IMR-90 (cell line): Measurements from ENCODE around the gene MLLT3. TPM values are rescaled to one million over a fixed set of nuclear protein-coding genes. Genes with fewer than 3 reads are reported as not detected.

Source experiments
- ATAC-seq: fragments of 200-7000 bp; cut with Tn5 transposase; 2 replicates; pipeline ENCODE4 v1.9.1; 2020; ENCODE audit warnings: low read depth, mild to moderate bottlenecking, moderate library complexity
- BruUV-seq: library from RNA; stranded (reverse); fragments of 400-500 nt; replicated peaks from 2 replicates; lab custom pipeline; 2021; lab: Mats Ljungman, UMichigan
- CTCF ChIA-PET: fragments of 300-600 bp; formaldehyde crosslinking; extraction: SDS; loops from one replicate; lab custom pipeline; 2021; ENCODE audit warnings: antibody characterized with exemption; lab: Yijun Ruan, JAX
- POLR2A ChIA-PET: fragments of 300-600 bp; sonication (Branson Sonifier 250); formaldehyde crosslinking; loops from one replicate; lab custom pipeline; 2022; ENCODE audit warnings: antibody characterized with exemption; ENCODE audit not compliant: unreplicated experiment; lab: Charles Lee
- DNase-seq: peaks from one replicate; pipeline ENCODE4 v3.0.0; 2013
- H2AFZ ChIP-seq: replicated peaks from 2 replicates; pipeline ENCODE3; 2013; ENCODE audit warnings: low read length, mild to moderate bottlenecking; ENCODE audit not compliant: poor library complexity
- H2AK5ac ChIP-seq: 2 replicates; pipeline ENCODE4 v1.6.1; 2013; ENCODE audit warnings: low read depth, low read length, inconsistent platforms
- H2AK9ac ChIP-seq: replicated peaks from 2 replicates; pipeline ENCODE3; 2013; ENCODE audit warnings: mild to moderate bottlenecking, low read depth, low read length, moderate library complexity; ENCODE audit not compliant: poor library complexity
- H2BK120ac ChIP-seq: 2 replicates; pipeline ENCODE4 v1.6.1; 2013; ENCODE audit warnings: low read depth, low read length, inconsistent platforms
- H2BK15ac ChIP-seq: 3 replicates; pipeline ENCODE4 v1.6.1; 2013; ENCODE audit warnings: low read depth, low read length, inconsistent platforms
- H2BK20ac ChIP-seq: 2 replicates; pipeline ENCODE4 v1.6.1; 2013; ENCODE audit warnings: low read depth, mild to moderate bottlenecking, inconsistent platforms, low read length, moderate library complexity
- H2BK5ac ChIP-seq: 2 replicates; pipeline ENCODE4 v1.6.1; 2013; ENCODE audit warnings: mild to moderate bottlenecking, low read depth, low read length, inconsistent platforms; ENCODE audit not compliant: poor library complexity, severe bottlenecking
- H3K14ac ChIP-seq: replicated peaks from 2 replicates; pipeline ENCODE4 v1.6.1; 2013; ENCODE audit warnings: low read depth, low read length, inconsistent platforms
- H3K18ac ChIP-seq: 2 replicates; pipeline ENCODE4 v1.6.1; 2013; ENCODE audit warnings: low read depth, low read length, control low read depth
- H3K23ac ChIP-seq: 2 replicates; pipeline ENCODE4 v1.6.1; 2013; ENCODE audit warnings: low read depth, low read length, inconsistent platforms
- H3K27ac ChIP-seq: 2 replicates; pipeline ENCODE4 v1.5.1; 2013; ENCODE audit warnings: mild to moderate bottlenecking, control low read depth, low read length; ENCODE audit not compliant: insufficient read depth
- H3K27me3 ChIP-seq: 2 replicates; pipeline ENCODE4 v1.6.1; 2013; ENCODE audit warnings: low read length; ENCODE audit not compliant: control insufficient read depth, insufficient read depth
- H3K36me3 ChIP-seq: 2 replicates; pipeline ENCODE4 v1.6.1; 2013; ENCODE audit warnings: low read length, mixed read lengths; ENCODE audit not compliant: control insufficient read depth, insufficient read depth
- H3K4ac ChIP-seq: 2 replicates; pipeline ENCODE4 v1.6.1; 2013; ENCODE audit warnings: low read depth, low read length, inconsistent platforms
- H3K4me1 ChIP-seq: 2 replicates; pipeline ENCODE4 v1.6.1; 2013; ENCODE audit warnings: low read length, mixed read lengths; ENCODE audit not compliant: control insufficient read depth, insufficient read depth
- H3K4me2 ChIP-seq: 2 replicates; pipeline ENCODE4 v1.6.1; 2013; ENCODE audit warnings: low read depth, mild to moderate bottlenecking, control low read depth, low read length, moderate library complexity
- H3K4me3 ChIP-seq: 2 replicates; pipeline ENCODE4 v1.5.1; 2013; ENCODE audit warnings: low read depth, mild to moderate bottlenecking, control low read depth, low read length, moderate library complexity; ENCODE audit not compliant: insufficient read depth
- H3K56ac ChIP-seq: 2 replicates; pipeline ENCODE4 v1.6.1; 2013; ENCODE audit warnings: low read length, inconsistent platforms; ENCODE audit not compliant: insufficient read depth; ENCODE audit errors: extremely low read depth
- H3K79me1 ChIP-seq, 2 experiments: 2 replicates each; pipeline ENCODE4 v1.6.1; 2013; ENCODE audit warnings: low read length in 2 of 2, inconsistent platforms in 1 of 2, low read depth in 1 of 2
- H3K9ac ChIP-seq: 2 replicates; pipeline ENCODE4 v1.6.1; 2013; ENCODE audit warnings: low read depth, low read length, control low read depth
- H3K9me1 ChIP-seq: 2 replicates; pipeline ENCODE4 v1.6.1; 2013; ENCODE audit warnings: low read length, inconsistent platforms; ENCODE audit not compliant: insufficient read depth
- H3K9me3 ChIP-seq: 2 replicates; pipeline ENCODE4 v1.6.1; 2013; ENCODE audit warnings: low read length; ENCODE audit not compliant: control insufficient read depth, insufficient read depth
- H4K20me1 ChIP-seq: 2 replicates; pipeline ENCODE4 v1.6.1; 2013; ENCODE audit warnings: low read length, inconsistent platforms; ENCODE audit not compliant: insufficient read depth
- H4K5ac ChIP-seq: 2 replicates; pipeline ENCODE4 v1.6.1; 2013; ENCODE audit warnings: mild to moderate bottlenecking, low read depth, low read length, control low read depth
- H4K8ac ChIP-seq, 2 experiments: 2 replicates each; pipeline ENCODE4 v1.6.1; 2013; ENCODE audit warnings: low read depth in 2 of 2, low read length in 2 of 2, control low read depth in 1 of 2, inconsistent platforms in 1 of 2
- H4K91ac ChIP-seq: 2 replicates; pipeline ENCODE4 v1.6.1; 2013; ENCODE audit warnings: low read depth, low read length, inconsistent platforms; ENCODE audit not compliant: insufficient read depth
- BHLHE40 ChIP-seq: fragments of 150-350 bp; IDR thresholded peaks from 2 replicates; pipeline ENCODE4 v1.6.1; 2016; ENCODE audit warnings: mild to moderate bottlenecking, low read depth, low read length
- FOS ChIP-seq: fragments of 150-350 bp; IDR thresholded peaks from 2 replicates; pipeline ENCODE4 v1.6.1; 2016; ENCODE audit warnings: low read depth, low read length
- NFE2L2 ChIP-seq: fragments of 150-350 bp; IDR thresholded peaks from 2 replicates; pipeline ENCODE4 v1.6.1; 2016; ENCODE audit warnings: low read depth, mild to moderate bottlenecking, low read length
- WGBS, 2 experiments: methylation state at CpG; one replicate each; pipeline versions ENCODE4 v1.1.5 to v1.1.7; 2013; ENCODE audit warnings: missing lambda C conversion rate in 2 of 2; ENCODE audit not compliant: insufficient read length in 1 of 2; ENCODE audit errors: extremely low coverage in 2 of 2; 5-methylcytosine and 5-hydroxymethylcytosine counted together
- dilution Hi-C: fragments of 300-500 bp; cut with HindIII; formaldehyde crosslinking; loops from one replicate; pipeline ENCODE4 v1.14.3; 2018; ENCODE audit warnings: low sequenced_read_pairs; ENCODE audit not compliant: unreplicated experiment
- in situ Hi-C: fragments of 300-500 bp; cut with MboI; formaldehyde crosslinking; loops from 3 replicates; pipeline ENCODE4 v1.14.3; 2019; ENCODE audit warnings: low sequenced_read_pairs, inconsistent platforms, mixed read lengths
- intact Hi-C: fragments of 100-400 bp; cut with micrococcal nuclease; formaldehyde crosslinking; loops from 2 replicates; pipeline ENCODE4 v1.10.0; 2022
- polyA plus RNA-seq, 3 experiments: library from polyadenylated mRNA; depleted of rRNA; stranded (reverse); fragments of >200 nt; gene quantifications; 2 replicates each; pipeline ENCODE4 v1.2.3, GENCODE V29; 2012; ENCODE audit warnings: low replicate concordance in 1 of 3
- total RNA-seq: library from RNA; depleted of rRNA; stranded (reverse); fragments of >200 nt; gene quantifications from 2 replicates; pipeline ENCODE4 v1.2.3, GENCODE V29; 2012

Gene MLLT3
- total and polyA plus RNA-seq, 2 of the 4 experiments (the other 2 are of a cell fraction) = 10.4 to 21.1 TPM

GRCh38 chr9:20295555-20295954, 326.7 kb downstream of the MLLT3 start:
- DNase-seq (no peak), ATAC-seq (no peak)
- no CpG with 5 or more reads among the region's 1 CpG for WGBS, 2 experiments
- Histone ChIP-seq H3K9me1 (peaks cover 11% of the 10 kb centered on the region), H4K20me1 (no peaks in the 10 kb centered on the region), H3K14ac (no peak overlapping the region), H3K4me1 (peaks cover 5% of the 10 kb centered on the region), H3K79me1 (no peaks in the 10 kb centered on the region), H3K4ac (peak overlapping the region; percentile 71; the same call in 1 of the 2 replicates), H3K56ac (no peak overlapping the region), H3K36me3 (no peaks in the 10 kb centered on the region), H2BK5ac (no peak overlapping the region), H3K4me3 (no peak overlapping the region), H2AFZ (no peak overlapping the region), H3K27me3 (no peaks in the 10 kb centered on the region), H2BK20ac (no peak overlapping the region), H2BK120ac (0 out of 2 replicates have a peak overlapping the region, but pooled peaks have one; percentile 11), H3K9ac (no peak overlapping the region), H3K23ac (no peak overlapping the region), H4K91ac (peak overlapping the region; percentile 43; the same call in 1 of the 2 replicates), H2AK9ac (no peak overlapping the region), H3K18ac (no peak overlapping the region), H3K27ac (no peak overlapping the region), H2AK5ac (no peak overlapping the region), H2BK15ac (no peak overlapping the region; the same call in 2 of the 3 replicates), H4K8ac (no peak overlapping the region; a peak in 1 of 4 replicates), H3K4me2 (no peak overlapping the region), H3K9me3 (no peaks in the 10 kb centered on the region), H4K5ac (no peak overlapping the region)
- dilution Hi-C loops (no loop called here), intact Hi-C loops (no loop called here), in situ Hi-C loops (no loop called here)
- BruUV-seq = no TSS peak
- CTCF ChIA-PET = no interaction called here
- no peak for TF ChIP-seq BHLHE40
- TF ChIP-seq NFE2L2 = no peak
- TF ChIP-seq FOS = no peak
- POLR2A ChIA-PET = no interaction called here
